GM21723 (cell line): ENCODE measurements around the gene TMEM114.

Experiments used
- ATAC-seq: cut with Tn5 transposase; IDR thresholded peaks from one replicate; pipeline ENCODE4 v1.9.1; 2021; ENCODE audit warnings: mild to moderate bottlenecking, moderate library complexity; ENCODE audit not compliant: unreplicated experiment

The TMEM114 gene

DNA sequence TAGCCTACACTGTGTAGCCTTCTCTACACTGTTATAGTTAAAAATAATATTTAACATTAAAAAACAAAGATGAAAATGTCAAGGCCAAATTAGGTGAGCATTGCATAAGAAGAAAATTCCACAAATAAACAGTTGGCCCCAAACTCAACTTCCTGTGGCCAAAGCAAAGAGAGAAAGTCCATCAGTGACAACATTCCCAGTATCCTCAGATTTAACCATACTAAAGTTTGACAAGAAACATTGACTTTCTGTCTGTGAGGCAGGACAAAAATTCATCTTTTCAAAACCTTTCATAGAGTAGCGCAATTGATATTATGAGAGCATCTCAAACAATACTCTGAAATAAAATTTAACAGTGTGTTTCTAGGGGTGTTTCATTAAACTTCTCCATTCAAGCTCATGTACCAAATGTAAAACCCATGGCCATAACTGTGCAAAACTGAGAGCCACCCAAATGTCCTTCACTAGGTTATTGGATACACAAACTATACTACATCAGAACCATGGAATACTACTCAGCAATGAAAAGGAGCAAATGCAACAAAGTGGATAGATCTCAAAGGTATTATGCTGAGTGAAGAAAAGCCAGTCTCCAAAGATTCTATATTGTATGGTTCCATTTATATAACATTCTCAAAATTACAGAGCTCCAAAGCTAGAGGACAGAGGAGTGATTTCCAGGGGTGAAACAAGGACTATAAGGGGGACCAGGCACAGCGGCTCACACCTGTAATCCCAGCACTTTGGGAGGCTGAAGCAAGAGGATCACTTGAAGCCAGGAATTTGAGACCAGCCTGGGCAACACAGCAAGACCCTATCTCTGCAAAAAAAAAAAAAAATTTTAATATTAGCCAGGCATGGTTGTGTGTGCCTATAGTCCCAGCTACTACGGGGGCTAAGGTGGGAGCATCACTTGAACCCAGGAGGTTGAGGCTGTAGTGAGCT is 38.7 kb downstream of the TMEM114 start:
- ATAC-seq = no peak

DNA sequence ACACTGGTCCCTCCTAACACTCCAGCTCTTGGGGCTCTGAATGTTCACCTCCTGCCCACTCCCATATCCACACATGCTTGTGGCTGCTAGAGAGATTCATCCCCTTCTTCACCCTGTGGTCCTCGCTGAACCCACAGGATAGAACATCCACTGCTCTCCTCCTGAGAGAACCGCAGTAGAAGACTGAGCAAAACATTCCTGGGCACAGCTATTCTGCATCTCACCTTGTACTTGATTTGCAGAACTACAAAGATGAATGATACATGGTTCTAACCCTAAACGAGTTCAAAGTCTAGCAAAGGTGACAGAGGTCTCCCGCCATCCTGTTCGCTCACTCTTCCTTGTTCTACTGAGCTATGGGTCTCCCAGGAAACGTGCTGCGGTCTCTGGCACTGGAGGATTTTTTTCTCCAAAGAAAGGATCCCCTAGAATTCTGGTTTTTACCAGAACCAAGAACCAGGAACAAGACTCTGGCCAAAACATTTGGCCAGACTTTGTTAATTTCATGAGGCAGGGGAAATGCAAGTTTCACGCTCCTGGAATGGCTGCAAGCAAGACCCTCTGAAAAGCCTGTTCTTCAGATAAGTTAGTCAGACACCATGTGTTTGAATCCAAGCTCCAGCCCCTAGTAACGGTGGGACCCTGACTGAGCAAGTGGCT is 39.5 kb downstream of the TMEM114 start:
- ATAC-seq = no peak

DNA sequence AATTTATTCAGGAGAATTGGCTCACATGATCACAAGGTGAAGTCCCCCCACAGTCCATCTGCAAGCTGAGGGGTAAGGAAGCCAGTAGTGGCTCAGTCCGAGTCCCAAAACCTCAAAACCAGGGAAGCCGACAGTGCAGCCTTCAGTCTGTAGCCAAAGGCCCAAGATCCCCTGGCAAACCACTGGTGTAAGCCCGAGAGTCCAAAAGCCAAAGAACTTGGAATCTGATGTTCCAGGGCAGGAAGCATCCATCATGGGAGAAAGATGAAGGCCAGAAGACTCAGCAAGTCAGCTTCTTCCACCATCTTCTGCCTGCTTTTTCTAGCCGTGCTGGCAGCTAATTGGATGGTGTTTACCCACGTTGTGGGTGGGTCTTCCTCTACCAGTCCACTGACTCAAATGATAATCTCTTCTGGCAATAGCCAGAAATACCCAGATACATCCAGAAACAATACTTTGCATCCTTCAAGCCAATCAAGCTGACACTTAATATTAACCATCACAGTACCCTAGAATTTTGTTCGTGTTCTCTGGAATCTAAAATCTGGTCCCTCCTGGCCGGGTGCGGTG is 40.4 kb downstream of the TMEM114 start:
- no peak for ATAC-seq

DNA sequence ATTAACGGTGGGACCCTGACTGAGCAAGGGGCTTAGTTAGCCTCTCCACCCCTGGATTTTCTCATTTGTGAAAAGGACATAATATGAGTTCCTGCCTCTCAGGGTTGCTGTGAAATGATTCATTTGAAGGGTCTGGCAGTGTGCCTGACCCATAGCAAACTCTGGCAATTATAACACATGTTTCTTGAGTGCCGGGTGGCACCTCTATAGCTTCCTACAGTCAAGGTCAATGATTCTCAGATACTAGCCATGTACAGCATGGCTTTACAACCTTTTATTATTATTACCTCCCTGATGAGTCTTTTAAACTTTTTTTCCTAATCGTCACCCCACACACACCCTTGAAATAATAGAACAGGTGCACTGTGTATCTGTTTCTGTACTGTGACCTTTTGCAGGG is 42.1 kb downstream of the TMEM114 start:
- no peak for ATAC-seq

- no peak for ATAC-seq
These were observed 42.5 kb downstream of the TMEM114 start for GRCh38 chr16:8547762-8548161.

GRCh38 chr16:8544406-8544805 is 45.9 kb downstream of the TMEM114 start:
- ATAC-seq = no peak

- no peak for ATAC-seq
These were observed 47.1 kb downstream of the TMEM114 start for GRCh38 chr16:8543258-8543657.

DNA sequence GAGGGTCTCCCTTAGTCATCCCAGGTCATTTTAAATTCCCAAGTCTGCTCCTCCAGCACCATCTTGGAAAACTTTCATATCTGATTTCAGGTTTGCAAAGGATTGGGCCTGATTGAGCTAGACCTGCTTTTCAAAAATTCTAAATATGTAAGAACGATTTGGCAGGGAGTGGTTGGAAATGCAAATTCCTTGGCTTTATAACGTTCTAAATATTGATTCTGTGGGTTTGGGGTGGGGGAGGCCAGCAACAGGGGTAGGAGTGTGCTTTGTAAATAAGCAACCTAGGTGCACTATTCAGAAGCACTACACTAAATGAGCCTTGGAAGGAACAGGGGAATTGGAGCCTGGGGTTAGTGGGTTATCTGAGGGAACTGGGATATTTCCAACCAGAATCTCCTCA is 47.9 kb downstream of the TMEM114 start:
- no peak for ATAC-seq

- no peak for ATAC-seq
These were observed 48.4 kb downstream of the TMEM114 start for GRCh38 chr16:8541868-8542267.

DNA sequence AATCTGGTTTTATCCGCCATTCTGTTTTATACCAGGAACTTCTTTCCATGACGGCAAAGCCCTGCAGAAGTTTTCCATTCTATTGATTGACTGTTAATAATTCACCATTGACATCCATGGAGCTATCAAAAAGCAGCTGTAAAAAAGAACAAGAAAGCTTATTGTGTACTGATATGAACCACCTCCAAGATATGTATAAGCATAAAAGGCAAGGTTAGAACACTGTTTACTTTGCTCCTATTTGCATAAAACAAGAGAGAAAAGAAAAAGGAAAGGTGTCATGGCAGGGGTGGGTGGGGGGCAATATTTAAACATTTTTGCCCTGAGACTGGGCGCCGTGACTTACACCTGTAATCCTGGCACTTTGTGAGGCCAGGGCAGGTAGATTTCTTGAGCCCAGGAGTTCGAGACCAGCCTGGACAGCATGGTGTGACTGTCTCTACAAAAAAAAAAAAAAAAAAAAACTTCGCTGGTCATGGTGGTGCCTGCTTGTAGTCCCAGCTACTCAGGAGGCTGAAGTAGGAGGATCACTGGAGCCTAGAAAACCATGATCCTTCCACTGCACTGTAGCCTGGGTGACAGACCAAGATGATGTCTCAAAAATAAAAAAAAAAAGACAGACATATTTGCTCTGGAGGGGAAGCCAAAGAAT is 52.5 kb downstream of the TMEM114 start:
- ATAC-seq = no peak

DNA sequence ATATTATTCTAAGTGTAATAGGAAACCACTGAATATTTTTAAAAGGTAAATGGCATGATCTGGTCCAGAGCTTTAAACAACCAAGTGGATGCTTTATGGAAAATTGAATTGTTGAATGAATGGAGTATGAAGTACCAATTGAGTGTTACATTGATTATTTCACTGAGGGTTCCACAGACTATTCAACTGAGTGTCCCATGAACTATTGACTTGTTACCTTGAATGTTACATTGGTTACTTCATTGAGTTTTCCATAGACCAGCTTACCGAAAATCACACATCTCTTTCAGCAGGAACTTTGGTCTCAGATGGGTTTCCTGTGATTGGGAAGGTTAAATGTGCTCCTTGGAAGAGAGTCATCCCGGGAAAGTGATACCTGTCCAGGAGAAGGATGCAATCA is 56.8 kb downstream of the TMEM114 start:
- no peak for ATAC-seq

GRCh38 chr16:8530752-8531384 is 59.4 kb downstream of the TMEM114 start:
- no peak for ATAC-seq

DNA sequence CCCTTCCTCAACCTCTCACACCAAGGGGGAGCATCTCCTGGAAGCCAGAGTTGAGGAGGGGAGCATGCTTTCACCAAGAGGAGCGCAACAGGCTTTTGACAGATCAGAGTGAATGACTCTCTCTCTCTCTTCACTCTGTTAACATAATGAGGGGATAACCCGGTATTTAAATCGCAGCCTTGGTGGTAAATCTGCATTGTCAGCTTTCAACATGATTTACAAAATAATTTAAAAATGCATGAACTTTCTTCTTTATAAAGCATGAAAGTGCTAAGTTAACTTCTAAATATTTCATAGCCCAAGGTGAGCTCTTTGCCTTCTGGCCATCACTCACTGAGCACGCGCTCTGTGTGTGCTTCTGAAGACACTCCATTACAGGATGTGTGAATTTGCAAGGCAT is 61.8 kb downstream of the TMEM114 start:
- ATAC-seq = no peak

- ATAC-seq = no peak
These were observed 66.4 kb downstream of the TMEM114 start for GRCh38 chr16:8523932-8524331.

GRCh38 chr16:8522757-8523156 is 67.6 kb downstream of the TMEM114 start:
- ATAC-seq = no peak

DNA sequence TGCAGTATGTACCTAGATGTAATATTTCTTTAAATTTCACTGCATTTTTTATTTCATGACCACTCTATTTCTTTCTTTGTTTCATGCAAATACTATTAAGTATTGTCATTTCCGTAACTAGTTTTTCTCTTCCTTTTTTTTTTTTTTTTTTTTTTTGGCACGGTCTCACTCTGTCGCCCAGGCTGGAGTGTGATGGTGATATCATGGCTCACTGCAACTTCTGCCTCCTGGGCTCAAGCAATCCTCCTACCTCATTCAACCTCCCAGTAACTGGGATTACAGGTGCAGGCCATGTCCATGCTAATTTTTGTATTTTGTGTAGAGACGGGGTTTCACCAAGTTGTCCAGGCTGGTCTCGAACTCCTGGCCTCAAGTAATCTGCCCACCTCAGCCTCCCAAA is 70.7 kb downstream of the TMEM114 start:
- no peak for ATAC-seq
